ENCODE data around the gene DEPDC4. TPM values are rescaled to one million over a fixed set of nuclear protein-coding genes. Genes with fewer than 3 reads are reported as not detected.
"Not testable (repeated sequence)": the region's sequence is repeated elsewhere in the genome, so short reads cannot be mapped to it uniquely, and the experiment has no call there.

DEPDC4 gene
- polyA plus RNA-seq, 2 donors = 0.59 to 0.68 TPM

DNA sequence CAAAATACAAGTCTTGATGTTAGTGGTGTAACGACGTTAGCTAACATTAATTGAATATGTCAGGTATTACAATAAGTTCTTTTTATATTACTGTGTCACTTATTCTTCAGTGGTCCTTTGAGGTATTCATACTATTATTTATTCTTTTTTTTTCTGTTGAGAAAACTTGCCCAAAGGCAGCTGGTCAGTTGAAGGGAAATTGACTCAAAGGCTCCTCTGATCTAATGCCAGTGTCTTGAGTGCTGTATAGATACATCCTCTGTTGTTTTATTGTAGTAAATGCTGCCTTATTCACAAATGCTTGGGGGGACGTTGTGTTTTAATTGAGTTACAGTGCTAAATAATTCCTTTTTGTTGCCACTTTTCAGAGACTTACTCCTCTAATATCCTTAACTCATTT, 23.1 kb upstream of the DEPDC4 start:
- Histone ChIP-seq H3K9me3 (ENCODE audit: control insufficient read depth in 2 of 2, insufficient read depth in 1 of 2, low read depth in 1 of 2, low read length in 1 of 2) (no peaks in the 10 kb centered on the region), H3K27ac (ENCODE audit: low read depth in 2 of 2, low read length in 1 of 2) (no peak overlapping the region), H3K27me3 (ENCODE audit: control insufficient read depth in 1 of 2, insufficient read depth in 2 of 2, low read length in 2 of 2) (no peaks in the 10 kb centered on the region), H3K4me1 (ENCODE audit: control insufficient read depth in 2 of 2, insufficient read depth in 2 of 2, low read length in 1 of 2) (no peaks in the 10 kb centered on the region), H3K4me3 (ENCODE audit: low read depth in 1 of 2, low read length in 2 of 2) (no peak overlapping the region), H3K36me3 (ENCODE audit: control insufficient read depth in 2 of 2, insufficient read depth in 2 of 2, low read length in 1 of 2) (no peaks in the 10 kb centered on the region)
- 80 to 87% methylated on average over 3 of the region's 3 CpGs for WGBS, 2 donors

DNA sequence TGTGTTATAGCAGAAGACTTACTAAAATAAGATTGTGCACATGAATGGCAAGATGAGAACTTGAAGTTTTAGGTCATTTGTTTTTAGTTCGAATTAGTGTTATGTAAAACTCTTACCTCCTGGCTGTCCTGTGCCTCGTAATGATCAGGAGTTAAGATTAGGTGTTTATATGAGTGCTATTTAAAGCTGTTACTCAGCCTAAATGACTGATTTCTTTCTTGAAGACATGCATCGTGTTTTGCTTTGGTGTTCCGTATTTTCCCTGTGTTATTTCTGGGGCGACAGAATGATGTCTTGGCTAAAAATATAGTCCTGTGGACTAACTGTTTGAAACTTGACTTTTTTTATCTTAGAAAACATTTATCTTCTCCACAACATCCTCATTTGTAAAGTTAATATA, 22.2 kb upstream of the DEPDC4 start:
- Histone ChIP-seq H3K4me3 (ENCODE audit: low read depth in 1 of 2, low read length in 2 of 2) (no peak overlapping the region), H3K27ac (ENCODE audit: low read depth in 2 of 2, low read length in 1 of 2) (no peak overlapping the region), H3K36me3 (ENCODE audit: control insufficient read depth in 2 of 2, insufficient read depth in 2 of 2, low read length in 1 of 2) (no peaks in the 10 kb centered on the region), H3K9me3 (ENCODE audit: control insufficient read depth in 2 of 2, insufficient read depth in 1 of 2, low read depth in 1 of 2, low read length in 1 of 2) (no peaks in the 10 kb centered on the region), H3K27me3 (ENCODE audit: control insufficient read depth in 1 of 2, insufficient read depth in 2 of 2, low read length in 2 of 2) (no peaks in the 10 kb centered on the region), H3K4me1 (ENCODE audit: control insufficient read depth in 2 of 2, insufficient read depth in 2 of 2, low read length in 1 of 2) (no peaks in the 10 kb centered on the region)
- 72 to 80% methylated on average over 5 of the region's 5 CpGs for whole genome bisulfite sequencing, 2 donors

DNA sequence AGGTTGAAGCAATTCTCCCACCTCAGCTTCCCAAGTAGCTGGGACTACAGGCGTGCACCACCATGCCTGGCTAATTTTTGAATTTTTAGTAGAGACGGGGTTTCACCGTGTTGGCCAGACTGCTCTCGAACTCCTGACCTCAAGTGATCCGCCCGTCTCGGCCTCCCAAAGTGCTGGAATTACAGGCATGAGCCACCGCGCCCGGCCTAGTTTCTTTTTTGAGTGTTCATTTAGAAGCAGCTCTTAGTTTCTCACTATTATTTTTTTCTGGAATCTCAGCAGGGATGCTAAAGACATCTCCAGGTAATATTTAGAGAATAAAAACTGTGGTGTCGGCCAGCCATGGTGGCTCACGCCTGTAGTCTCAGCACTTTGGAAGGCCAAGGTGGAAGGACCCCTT, 17.7 kb upstream of the DEPDC4 start:
- not testable (repeated sequence) for H3K27me3 ChIP-seq (ENCODE audit: control insufficient read depth in 1 of 2, insufficient read depth in 2 of 2, low read length in 2 of 2); H3K4me3 ChIP-seq (ENCODE audit: low read depth in 1 of 2, low read length in 2 of 2); H3K27ac ChIP-seq (ENCODE audit: low read depth in 2 of 2, low read length in 1 of 2); H3K36me3 ChIP-seq (ENCODE audit: control insufficient read depth in 2 of 2, insufficient read depth in 2 of 2, low read length in 1 of 2); H3K4me1 ChIP-seq (ENCODE audit: control insufficient read depth in 2 of 2, insufficient read depth in 2 of 2, low read length in 1 of 2); H3K9me3 ChIP-seq (ENCODE audit: control insufficient read depth in 2 of 2, insufficient read depth in 1 of 2, low read depth in 1 of 2, low read length in 1 of 2)
- 95 to 98% methylated on average over 12 of the region's 12 CpGs for WGBS, 2 donors

DNA sequence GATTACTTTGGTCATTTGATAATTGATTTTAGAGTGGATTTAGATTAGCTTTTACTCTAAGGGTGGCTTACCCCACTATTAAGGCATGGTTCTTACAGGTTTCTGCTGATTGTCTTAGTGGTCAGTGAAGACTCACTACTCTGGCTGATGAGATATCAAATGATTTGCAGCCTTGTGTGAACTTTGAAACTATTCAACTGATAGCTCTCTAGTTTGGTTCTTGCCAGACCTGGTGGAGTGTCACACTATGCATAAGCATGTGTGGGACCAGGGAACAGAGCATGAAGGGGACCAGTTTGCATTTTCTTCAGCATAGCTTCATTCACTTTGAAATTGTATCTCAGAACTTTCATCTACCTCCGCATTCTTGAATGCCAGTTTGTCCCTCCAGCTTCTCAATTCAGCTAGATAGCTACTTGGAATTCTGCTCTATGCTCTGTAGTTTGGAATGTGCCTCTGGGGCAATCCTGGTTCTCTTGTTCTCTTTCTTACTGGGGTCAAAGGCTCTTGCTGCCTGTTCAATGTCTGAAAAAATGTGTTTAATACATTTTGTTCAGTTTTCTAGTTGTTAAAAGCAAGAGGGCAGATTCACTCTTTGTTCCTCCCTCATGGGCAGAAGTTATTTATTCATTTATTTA, 12.8 kb upstream of the DEPDC4 start:
- 84 to 87% methylated on average over 1 of the region's 1 CpG for WGBS, 2 donors
- Histone ChIP-seq H3K9me3 (ENCODE audit: control insufficient read depth in 2 of 2, insufficient read depth in 1 of 2, low read depth in 1 of 2, low read length in 1 of 2) (no peaks in the 10 kb centered on the region), H3K27ac (ENCODE audit: low read depth in 2 of 2, low read length in 1 of 2) (no peak overlapping the region), H3K4me1 (ENCODE audit: control insufficient read depth in 2 of 2, insufficient read depth in 2 of 2, low read length in 1 of 2) (no peaks in the 10 kb centered on the region), H3K36me3 (ENCODE audit: control insufficient read depth in 2 of 2, insufficient read depth in 2 of 2, low read length in 1 of 2) (no peaks in the 10 kb centered on the region), H3K4me3 (ENCODE audit: low read depth in 1 of 2, low read length in 2 of 2) (no peak overlapping the region), H3K27me3 (ENCODE audit: control insufficient read depth in 1 of 2, insufficient read depth in 2 of 2, low read length in 2 of 2) (no peaks in the 10 kb centered on the region)

DNA sequence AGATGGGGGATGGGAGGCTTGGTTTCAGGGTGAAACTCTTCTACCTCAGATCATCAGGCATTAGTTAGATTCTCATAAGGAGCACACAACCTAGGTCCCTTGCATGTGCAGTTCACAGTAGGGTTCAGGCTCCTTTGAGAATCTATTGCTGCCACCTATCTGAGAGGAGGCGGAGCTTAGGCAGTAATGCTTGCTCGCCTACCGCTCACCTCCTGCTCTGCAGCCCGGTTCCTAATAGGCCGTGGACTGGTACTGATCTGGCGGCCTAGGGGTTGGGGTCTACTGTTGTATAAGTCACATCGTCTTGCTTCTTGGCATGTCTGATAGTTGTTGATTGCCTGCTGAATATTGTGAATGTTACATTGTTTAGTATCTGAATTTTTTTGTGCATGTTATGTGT, 12.3 kb upstream of the DEPDC4 start:
- no peaks in the 10 kb centered on the region for H3K4me1 ChIP-seq (ENCODE audit: control insufficient read depth in 2 of 2, insufficient read depth in 2 of 2, low read length in 1 of 2)
- H3K4me3 ChIP-seq (ENCODE audit: low read depth in 1 of 2, low read length in 2 of 2) = no peak overlapping the region
- 94 to 96% methylated on average over 7 of the region's 7 CpGs for WGBS, 2 donors
- no peak overlapping the region for H3K27ac ChIP-seq (ENCODE audit: low read depth in 2 of 2, low read length in 1 of 2)
- no peaks in the 10 kb centered on the region for H3K36me3 ChIP-seq (ENCODE audit: control insufficient read depth in 2 of 2, insufficient read depth in 2 of 2, low read length in 1 of 2)
- H3K27me3 ChIP-seq (ENCODE audit: control insufficient read depth in 1 of 2, insufficient read depth in 2 of 2, low read length in 2 of 2) = no peaks in the 10 kb centered on the region
- no peaks in the 10 kb centered on the region for H3K9me3 ChIP-seq (ENCODE audit: control insufficient read depth in 2 of 2, insufficient read depth in 1 of 2, low read depth in 1 of 2, low read length in 1 of 2)

DNA sequence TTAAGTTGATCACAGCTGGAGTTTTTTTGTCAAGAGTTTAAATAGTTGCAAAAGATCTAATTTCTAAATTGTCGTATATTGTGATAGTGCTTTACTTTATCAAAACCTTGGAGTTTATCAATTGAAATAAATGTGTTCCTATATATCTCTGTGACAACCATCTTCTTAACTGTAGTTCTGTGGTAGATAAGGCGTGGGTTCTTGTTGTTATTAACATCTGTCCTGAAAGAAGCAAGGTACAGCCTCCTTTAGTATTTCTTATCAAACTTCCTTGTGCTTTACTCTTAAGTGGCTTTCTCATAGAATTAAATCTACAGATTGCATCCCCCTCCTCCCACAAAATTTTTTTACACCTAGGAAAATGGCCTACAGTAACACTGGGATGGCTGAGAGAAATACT, 7.4 kb upstream of the DEPDC4 start:
- Histone ChIP-seq H3K4me3 (ENCODE audit: low read depth in 1 of 2, low read length in 2 of 2) (no peak overlapping the region), H3K27ac (ENCODE audit: low read depth in 2 of 2, low read length in 1 of 2) (no peak overlapping the region), H3K36me3 (ENCODE audit: control insufficient read depth in 2 of 2, insufficient read depth in 2 of 2, low read length in 1 of 2) (no peaks in the 10 kb centered on the region), H3K4me1 (ENCODE audit: control insufficient read depth in 2 of 2, insufficient read depth in 2 of 2, low read length in 1 of 2) (no peaks in the 10 kb centered on the region), H3K9me3 (ENCODE audit: control insufficient read depth in 2 of 2, insufficient read depth in 1 of 2, low read depth in 1 of 2, low read length in 1 of 2) (no peaks in the 10 kb centered on the region), H3K27me3 (ENCODE audit: control insufficient read depth in 1 of 2, insufficient read depth in 2 of 2, low read length in 2 of 2) (no peaks in the 10 kb centered on the region)
- 73 to 95% methylated on average over 2 of the region's 2 CpGs for WGBS, 2 donors

DNA sequence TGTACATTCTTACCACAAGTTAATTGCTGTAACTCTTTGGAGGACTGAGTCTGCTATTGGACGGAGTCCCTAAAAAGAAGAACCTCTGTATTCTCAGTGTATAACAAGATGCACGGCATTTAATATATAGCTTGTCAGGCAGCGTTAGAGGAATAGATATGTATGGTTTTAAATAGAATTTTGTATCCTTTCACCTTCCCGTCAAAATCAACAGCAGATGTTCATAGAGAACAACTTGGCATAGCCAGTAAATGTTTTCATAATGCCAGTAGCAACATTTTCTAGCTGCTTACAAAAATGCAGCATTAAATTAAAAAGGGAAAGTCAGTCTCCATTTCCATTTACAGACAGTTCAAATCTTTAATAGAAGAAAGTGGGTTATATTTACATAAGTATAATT, 6.9 kb upstream of the DEPDC4 start:
- H3K27me3 ChIP-seq (ENCODE audit: control insufficient read depth in 1 of 2, insufficient read depth in 2 of 2, low read length in 2 of 2) = no peaks in the 10 kb centered on the region
- no peak overlapping the region for H3K27ac ChIP-seq (ENCODE audit: low read depth in 2 of 2, low read length in 1 of 2)
- H3K4me3 ChIP-seq (ENCODE audit: low read depth in 1 of 2, low read length in 2 of 2) = no peak overlapping the region
- no peaks in the 10 kb centered on the region for H3K4me1 ChIP-seq (ENCODE audit: control insufficient read depth in 2 of 2, insufficient read depth in 2 of 2, low read length in 1 of 2)
- H3K36me3 ChIP-seq (ENCODE audit: control insufficient read depth in 2 of 2, insufficient read depth in 2 of 2, low read length in 1 of 2) = no peaks in the 10 kb centered on the region
- H3K9me3 ChIP-seq (ENCODE audit: control insufficient read depth in 2 of 2, insufficient read depth in 1 of 2, low read depth in 1 of 2, low read length in 1 of 2) = no peaks in the 10 kb centered on the region
- 84 to 86% methylated on average over 4 of the region's 4 CpGs for WGBS, 2 donors

DNA sequence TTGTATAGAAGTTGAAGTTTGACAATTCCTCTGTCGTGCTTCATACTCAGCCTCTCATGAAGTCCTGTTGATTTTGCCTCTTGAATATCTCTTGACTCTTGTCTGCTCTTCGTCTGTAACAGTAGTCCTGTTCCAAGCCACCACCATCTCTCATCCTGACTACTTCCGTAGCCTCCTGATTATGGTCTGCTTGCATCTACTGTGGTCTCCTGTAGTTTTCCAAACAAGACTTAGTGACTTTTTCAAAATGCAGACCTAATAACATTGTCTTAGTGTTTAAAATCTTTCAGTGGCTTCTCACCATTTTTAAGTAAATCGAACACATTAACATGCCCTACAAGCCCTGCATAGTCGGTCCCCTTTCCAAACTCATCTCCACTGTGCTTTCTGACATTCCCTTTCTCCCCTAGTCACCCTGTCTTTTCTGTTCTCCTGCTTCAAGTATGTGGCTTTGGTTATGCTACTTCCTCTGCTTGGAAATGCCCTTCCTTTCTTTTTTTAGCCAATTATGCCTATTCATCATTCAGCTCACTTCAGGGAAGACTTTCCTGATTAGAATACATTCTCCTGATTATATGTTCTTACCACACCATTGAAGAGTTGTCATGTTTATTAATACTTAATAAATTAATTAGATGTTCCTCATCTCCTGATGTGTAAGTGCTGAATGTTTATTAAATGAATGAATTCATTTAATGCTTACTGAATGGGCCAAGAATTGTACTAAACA, 2.1 kb upstream of the DEPDC4 start:
- Histone ChIP-seq H3K9me3 (ENCODE audit: control insufficient read depth in 2 of 2, insufficient read depth in 1 of 2, low read depth in 1 of 2, low read length in 1 of 2) (no peaks in the 10 kb centered on the region), H3K4me3 (ENCODE audit: low read depth in 1 of 2, low read length in 2 of 2) (peak overlapping the region in 1 of 2 donors; percentile 98), H3K36me3 (ENCODE audit: control insufficient read depth in 2 of 2, insufficient read depth in 2 of 2, low read length in 1 of 2) (no peaks in the 10 kb centered on the region), H3K4me1 (ENCODE audit: control insufficient read depth in 2 of 2, insufficient read depth in 2 of 2, low read length in 1 of 2) (no peaks in the 10 kb centered on the region), H3K27ac (ENCODE audit: low read depth in 2 of 2, low read length in 1 of 2) (no peak overlapping the region), H3K27me3 (ENCODE audit: control insufficient read depth in 1 of 2, insufficient read depth in 2 of 2, low read length in 2 of 2) (no peaks in the 10 kb centered on the region)
- WGBS, 2 donors = 53 to 66% methylated on average over 5 of the region's 5 CpGs

DNA sequence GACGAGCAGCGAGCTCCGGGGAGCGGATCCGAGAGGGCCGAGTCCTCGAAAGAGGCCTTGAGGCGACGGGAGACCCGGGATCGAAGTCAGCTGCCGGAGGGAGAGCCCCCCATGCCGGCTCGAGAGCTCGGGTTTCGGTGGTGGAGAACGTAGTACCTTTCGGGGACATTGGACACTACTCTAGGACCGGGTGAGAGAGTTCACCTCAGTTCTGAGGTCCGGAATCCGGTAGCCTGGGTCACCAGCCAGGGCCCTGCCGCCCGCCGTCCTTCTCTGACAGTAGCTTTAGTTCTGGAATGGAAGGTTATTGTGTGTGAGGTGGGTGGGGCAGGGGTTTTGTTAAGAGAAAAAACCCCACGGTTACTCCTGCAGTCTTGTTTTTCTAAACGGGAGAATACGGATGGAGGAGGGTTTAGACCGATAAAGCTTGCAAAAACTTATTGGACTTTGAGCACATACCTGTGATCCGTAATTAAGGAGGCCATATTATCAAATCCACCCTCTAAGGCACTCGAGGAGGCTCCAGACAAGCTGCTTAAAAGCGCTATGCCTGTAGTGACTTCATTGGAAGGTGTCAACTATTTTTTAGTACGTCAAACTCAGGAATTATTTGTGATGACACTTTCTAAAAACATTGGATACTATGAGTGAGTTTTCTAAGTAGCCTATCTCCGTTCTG, 863 bp upstream of the DEPDC4 start:
- WGBS, 2 donors = 0 to 1% methylated on average over 33 of the region's 33 CpGs
- Histone ChIP-seq H3K9me3 (ENCODE audit: control insufficient read depth in 2 of 2, insufficient read depth in 1 of 2, low read depth in 1 of 2, low read length in 1 of 2) (no peaks in the 10 kb centered on the region), H3K4me3 (ENCODE audit: low read depth in 1 of 2, low read length in 2 of 2) (peak overlapping the region; percentile 89 to 98), H3K27me3 (ENCODE audit: control insufficient read depth in 1 of 2, insufficient read depth in 2 of 2, low read length in 2 of 2) (no peaks in the 10 kb centered on the region), H3K36me3 (ENCODE audit: control insufficient read depth in 2 of 2, insufficient read depth in 2 of 2, low read length in 1 of 2) (no peaks in the 10 kb centered on the region), H3K4me1 (ENCODE audit: control insufficient read depth in 2 of 2, insufficient read depth in 2 of 2, low read length in 1 of 2) (no peaks in the 10 kb centered on the region), H3K27ac (ENCODE audit: low read depth in 2 of 2, low read length in 1 of 2) (peak overlapping the region; percentile 94 to 99)

DNA sequence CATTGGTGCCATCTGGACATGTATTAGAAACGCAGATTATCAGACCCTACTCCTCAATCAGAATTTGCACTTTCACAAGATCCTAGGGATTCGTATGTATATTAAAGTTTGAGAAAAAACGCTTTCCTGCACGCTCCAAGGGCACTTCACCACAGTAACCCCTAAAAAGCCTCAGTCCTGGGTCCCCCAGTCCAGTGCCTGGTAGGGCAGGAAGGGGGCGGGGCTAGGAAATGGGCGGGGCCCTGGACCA, 369 bp downstream of the DEPDC4 start:
- 2% methylated on average over 6 of the region's 6 CpGs for WGBS, 2 donors
- peak overlapping the region; percentile 89 to 98 for H3K4me3 ChIP-seq (ENCODE audit: low read depth in 1 of 2, low read length in 2 of 2)
- no peaks in the 10 kb centered on the region for H3K36me3 ChIP-seq (ENCODE audit: control insufficient read depth in 2 of 2, insufficient read depth in 2 of 2, low read length in 1 of 2)

More for the DNA sequence above, 369 bp downstream of the DEPDC4 start:
- H3K27me3 ChIP-seq (ENCODE audit: control insufficient read depth in 1 of 2, insufficient read depth in 2 of 2, low read length in 2 of 2) = no peaks in the 10 kb centered on the region
- peak overlapping the region; percentile 63 to 93 for H3K27ac ChIP-seq (ENCODE audit: low read depth in 2 of 2, low read length in 1 of 2)
- H3K4me1 ChIP-seq (ENCODE audit: control insufficient read depth in 2 of 2, insufficient read depth in 2 of 2, low read length in 1 of 2) = no peaks in the 10 kb centered on the region
- H3K9me3 ChIP-seq (ENCODE audit: control insufficient read depth in 2 of 2, insufficient read depth in 1 of 2, low read depth in 1 of 2, low read length in 1 of 2) = no peaks in the 10 kb centered on the region

Data from esophagus (tissue), 2 donors.